Measurements from ENCODE around the gene ADGRL3.

DNA sequence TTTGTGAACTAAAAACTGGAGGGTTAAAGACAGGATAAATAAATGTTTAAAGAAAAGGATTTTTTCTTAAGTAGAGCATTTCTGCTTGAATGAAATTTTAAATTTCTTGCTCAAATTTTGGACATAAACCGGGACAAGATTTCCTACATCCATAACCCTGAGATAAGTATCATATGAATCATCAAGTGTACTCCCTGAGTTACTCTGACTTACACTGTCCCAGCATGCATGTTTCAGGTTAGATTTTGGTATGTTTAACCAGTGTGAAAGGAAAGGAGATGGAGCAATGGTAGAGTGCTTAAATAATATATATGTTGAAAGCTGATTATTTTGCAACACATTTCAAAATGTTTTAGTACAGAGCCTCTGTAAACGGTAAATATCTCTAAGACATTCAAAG, 175.2 kb downstream of the ADGRL3 start:
- TF ChIP-seq, protein P1, sequence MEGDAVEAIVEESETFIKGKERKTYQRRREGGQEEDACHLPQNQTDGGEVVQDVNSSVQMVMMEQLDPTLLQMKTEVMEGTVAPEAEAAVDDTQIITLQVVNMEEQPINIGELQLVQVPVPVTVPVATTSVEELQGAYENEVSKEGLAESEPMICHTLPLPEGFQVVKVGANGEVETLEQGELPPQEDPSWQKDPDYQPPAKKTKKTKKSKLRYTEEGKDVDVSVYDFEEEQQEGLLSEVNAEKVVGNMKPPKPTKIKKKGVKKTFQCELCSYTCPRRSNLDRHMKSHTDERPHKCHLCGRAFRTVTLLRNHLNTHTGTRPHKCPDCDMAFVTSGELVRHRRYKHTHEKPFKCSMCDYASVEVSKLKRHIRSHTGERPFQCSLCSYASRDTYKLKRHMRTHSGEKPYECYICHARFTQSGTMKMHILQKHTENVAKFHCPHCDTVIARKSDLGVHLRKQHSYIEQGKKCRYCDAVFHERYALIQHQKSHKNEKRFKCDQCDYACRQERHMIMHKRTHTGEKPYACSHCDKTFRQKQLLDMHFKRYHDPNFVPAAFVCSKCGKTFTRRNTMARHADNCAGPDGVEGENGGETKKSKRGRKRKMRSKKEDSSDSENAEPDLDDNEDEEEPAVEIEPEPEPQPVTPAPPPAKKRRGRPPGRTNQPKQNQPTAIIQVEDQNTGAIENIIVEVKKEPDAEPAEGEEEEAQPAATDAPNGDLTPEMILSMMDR (IDR thresholded peaks at IDR 0.05) = no peak
- no peak for TF ChIP-seq POLR2A (IDR thresholded peaks at IDR 0.05)
